ENCODE data around the gene NSG1.

The NSG1 gene

DNA sequence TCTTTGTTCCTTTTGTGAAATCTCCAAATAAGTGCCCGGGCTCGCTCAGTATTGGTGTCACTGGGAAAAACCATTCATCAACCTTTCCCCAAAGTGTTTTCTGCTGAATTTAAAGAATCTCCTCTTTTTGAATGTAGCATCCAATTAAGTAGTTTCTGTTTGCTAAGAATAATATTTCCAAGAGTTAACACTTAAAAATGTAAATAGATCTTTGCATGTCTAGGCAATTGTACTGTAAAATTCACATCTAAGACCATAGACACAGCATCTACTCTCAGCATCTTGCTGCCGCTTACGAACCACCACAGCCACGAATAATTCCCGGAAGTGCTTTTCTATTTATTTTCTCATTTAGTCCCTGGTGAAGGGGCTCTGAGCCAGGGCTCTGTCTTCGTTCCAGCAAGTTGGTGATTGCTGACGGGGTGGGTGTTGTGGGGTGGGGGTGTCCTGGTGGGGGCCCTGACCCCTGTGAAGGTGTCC lies 1.4 kb downstream of the NSG1 start:
- Mint-ChIP-seq H3K9me3 (no peaks in the 10 kb centered on the region), H3K4me3 (peak overlapping the region; percentile 75), H3K27ac (no peak overlapping the region), H3K36me3 (no peaks in the 10 kb centered on the region), H3K4me1 (peaks cover 9% of the 10 kb centered on the region), H3K27me3 (peaks cover 17% of the 10 kb centered on the region)

GRCh38 chr4:4388836-4389575 lies 2.1 kb downstream of the NSG1 start:
- Mint-ChIP-seq H3K4me1 (peaks cover 9% of the 10 kb centered on the region), H3K27ac (no peak overlapping the region), H3K9me3 (no peaks in the 10 kb centered on the region), H3K4me3 (no peak overlapping the region), H3K27me3 (peaks cover 14% of the 10 kb centered on the region), H3K36me3 (no peaks in the 10 kb centered on the region)

- no peak overlapping the region for H3K27ac Mint-ChIP-seq
- H3K36me3 Mint-ChIP-seq, result no peaks in the 10 kb centered on the region
- no peak overlapping the region for H3K4me3 Mint-ChIP-seq
- H3K27me3 Mint-ChIP-seq, result peaks cover 8% of the 10 kb centered on the region
- H3K9me3 Mint-ChIP-seq, result no peaks in the 10 kb centered on the region
- peaks cover 9% of the 10 kb centered on the region for H3K4me1 Mint-ChIP-seq
These were observed 3.1 kb downstream of the NSG1 start for GRCh38 chr4:4390046-4390445.

DNA sequence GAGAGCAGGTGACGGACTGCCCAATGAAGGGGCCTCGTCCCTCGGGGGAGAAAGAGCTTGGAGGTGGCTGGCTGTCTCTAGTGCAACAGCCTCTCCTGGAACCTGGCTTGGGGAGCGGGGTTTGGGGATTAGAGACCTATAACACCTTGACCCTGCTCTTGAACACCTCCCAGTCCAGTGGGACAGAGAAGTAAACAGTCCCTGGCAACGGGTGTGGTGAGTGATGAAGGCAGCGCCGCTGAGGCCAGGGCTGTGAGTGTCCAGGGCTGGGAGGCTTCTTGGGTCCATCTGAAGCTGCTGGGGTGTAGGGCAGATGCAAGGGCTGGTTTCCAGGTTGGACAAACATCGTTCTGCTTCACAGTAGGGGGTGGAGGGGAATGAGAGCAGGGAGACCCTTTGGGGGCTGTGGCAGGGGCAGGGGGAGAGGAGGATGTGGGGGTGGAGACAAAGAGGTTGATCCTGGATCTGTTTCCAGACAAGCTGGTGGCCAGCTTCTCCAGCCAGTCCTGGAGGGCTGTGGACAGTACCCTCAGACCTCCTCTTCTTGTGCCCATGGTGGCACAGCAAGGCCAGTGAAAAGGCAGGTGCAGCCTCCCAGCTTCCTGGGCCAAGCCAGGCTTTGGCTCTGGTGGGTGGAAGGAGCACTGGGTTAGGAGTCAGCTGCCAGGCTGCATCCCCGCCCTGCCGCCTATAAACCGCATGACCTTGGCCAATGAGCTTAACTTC lies 3.8 kb downstream of the NSG1 start:
- H3K9me3 Mint-ChIP-seq, result no peaks in the 10 kb centered on the region

GRCh38 chr4:4391866-4392265 lies 5.0 kb downstream of the NSG1 start:
- Mint-ChIP-seq H3K27me3 (peaks cover 4% of the 10 kb centered on the region), H3K4me1 (peaks cover 5% of the 10 kb centered on the region), H3K27ac (no peak overlapping the region), H3K9me3 (no peaks in the 10 kb centered on the region), H3K4me3 (no peak overlapping the region), H3K36me3 (no peaks in the 10 kb centered on the region)

More for the DNA sequence above, 3.8 kb downstream of the NSG1 start:
- Mint-ChIP-seq H3K4me3 (no peak overlapping the region), H3K27me3 (peaks cover 7% of the 10 kb centered on the region), H3K4me1 (peaks cover 9% of the 10 kb centered on the region), H3K27ac (no peak overlapping the region), H3K36me3 (no peaks in the 10 kb centered on the region)

- H3K4me1 Mint-ChIP-seq, result peaks cover 5% of the 10 kb centered on the region
- H3K9me3 Mint-ChIP-seq, result no peaks in the 10 kb centered on the region
- no peak overlapping the region for H3K27ac Mint-ChIP-seq
- H3K4me3 Mint-ChIP-seq, result no peak overlapping the region
- peaks cover 4% of the 10 kb centered on the region for H3K27me3 Mint-ChIP-seq
- no peaks in the 10 kb centered on the region for H3K36me3 Mint-ChIP-seq
These were observed 5.7 kb downstream of the NSG1 start for GRCh38 chr4:4392501-4393183.

DNA sequence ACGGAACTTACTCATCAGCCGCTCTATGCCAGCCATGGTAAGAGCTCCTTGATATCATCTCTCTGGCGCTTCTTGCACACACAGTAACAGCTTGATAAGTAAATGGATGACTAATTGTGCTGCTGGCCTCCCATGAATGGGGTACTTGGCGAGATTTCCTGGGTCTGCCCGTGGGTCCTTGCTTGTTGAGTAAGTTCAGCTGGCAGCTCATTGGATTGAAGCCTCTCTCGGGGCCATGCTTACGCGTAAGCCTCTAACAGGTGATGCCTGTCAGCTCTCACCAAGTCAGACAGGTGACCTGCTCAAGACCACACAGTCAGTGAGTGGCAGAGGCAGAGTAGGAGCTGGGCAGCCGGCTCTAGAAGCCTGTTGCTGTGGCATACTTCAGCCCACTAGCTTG lies 7.7 kb downstream of the NSG1 start:
- Mint-ChIP-seq H3K27ac (no peak overlapping the region), H3K4me3 (no peak overlapping the region), H3K9me3 (no peaks in the 10 kb centered on the region), H3K4me1 (no peaks in the 10 kb centered on the region), H3K27me3 (no peaks in the 10 kb centered on the region), H3K36me3 (no peaks in the 10 kb centered on the region)

GRCh38 chr4:4395371-4395770 lies 8.5 kb downstream of the NSG1 start:
- no peak overlapping the region for H3K27ac Mint-ChIP-seq
- H3K4me3 Mint-ChIP-seq, result no peak overlapping the region
- no peaks in the 10 kb centered on the region for H3K9me3 Mint-ChIP-seq
- no peaks in the 10 kb centered on the region for H3K27me3 Mint-ChIP-seq
- no peaks in the 10 kb centered on the region for H3K4me1 Mint-ChIP-seq
- no peaks in the 10 kb centered on the region for H3K36me3 Mint-ChIP-seq

GRCh38 chr4:4395849-4396627 lies 9.1 kb downstream of the NSG1 start:
- H3K27me3 Mint-ChIP-seq, result no peaks in the 10 kb centered on the region
- H3K9me3 Mint-ChIP-seq, result no peaks in the 10 kb centered on the region
- H3K27ac Mint-ChIP-seq, result no peak overlapping the region
- H3K4me1 Mint-ChIP-seq, result no peaks in the 10 kb centered on the region
- H3K36me3 Mint-ChIP-seq, result no peaks in the 10 kb centered on the region
- no peak overlapping the region for H3K4me3 Mint-ChIP-seq

DNA sequence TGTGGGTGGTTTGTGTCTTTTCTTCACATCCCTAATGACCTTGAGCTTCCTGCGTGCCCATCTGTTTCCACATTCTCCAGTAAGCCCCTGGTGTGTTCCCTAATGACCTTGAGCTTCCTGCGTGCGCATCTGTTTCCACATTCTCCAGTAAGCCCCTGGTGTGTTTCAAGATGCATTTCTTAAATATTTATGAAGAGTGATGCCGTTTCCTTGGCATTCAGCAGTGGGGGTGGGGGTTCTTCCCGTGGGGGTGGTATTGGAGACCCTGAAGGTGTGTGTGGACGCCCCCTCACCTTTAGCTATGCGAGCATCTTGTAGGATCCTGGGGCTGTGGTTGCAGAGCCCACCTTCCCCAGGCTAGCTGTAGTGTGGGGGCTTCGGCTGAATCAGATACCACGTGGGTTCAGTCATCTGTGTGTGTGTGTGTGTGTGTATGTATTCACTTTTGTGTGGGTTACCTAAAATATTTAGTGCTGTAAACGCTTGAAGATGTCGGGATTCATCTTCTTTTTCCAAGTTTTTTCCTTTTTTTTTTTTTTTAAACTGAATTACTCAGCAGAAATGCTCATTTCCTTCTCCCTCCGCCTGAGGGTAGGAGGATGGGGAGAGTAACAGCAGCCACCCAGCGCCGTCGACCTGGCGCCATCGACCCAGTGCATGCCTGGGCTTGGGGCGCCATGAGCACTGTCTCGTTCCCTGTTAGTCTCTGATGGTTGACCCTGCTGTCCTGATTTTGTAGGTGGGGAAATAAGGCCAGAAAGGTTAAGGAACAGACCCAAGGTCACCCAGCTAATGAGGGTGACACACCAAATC lies 9.9 kb downstream of the NSG1 start:
- H3K36me3 Mint-ChIP-seq, result no peaks in the 10 kb centered on the region
- no peaks in the 10 kb centered on the region for H3K27me3 Mint-ChIP-seq
- H3K4me3 Mint-ChIP-seq, result no peak overlapping the region
- no peak overlapping the region for H3K27ac Mint-ChIP-seq
- H3K4me1 Mint-ChIP-seq, result no peaks in the 10 kb centered on the region
- H3K9me3 Mint-ChIP-seq, result no peaks in the 10 kb centered on the region

DNA sequence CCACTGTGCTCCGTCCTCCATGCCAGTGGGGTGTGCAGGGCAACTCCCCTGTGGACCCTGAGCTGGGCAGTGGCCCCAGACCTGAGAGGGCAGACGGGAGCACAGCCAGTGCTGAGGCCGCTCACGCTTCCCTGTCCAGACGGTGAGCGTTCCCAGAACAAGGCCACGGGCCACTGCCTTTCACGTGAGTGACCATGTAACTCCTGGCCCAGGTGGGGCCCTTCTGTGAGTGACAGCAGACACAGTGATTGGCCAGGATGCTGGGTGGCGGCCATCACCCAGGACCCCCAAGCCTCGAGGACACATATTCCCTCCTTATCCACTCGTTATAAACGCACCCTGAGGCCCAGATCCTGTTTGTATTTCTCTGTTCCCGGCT lies 10.5 kb downstream of the NSG1 start:
- Mint-ChIP-seq H3K4me1 (no peaks in the 10 kb centered on the region), H3K4me3 (no peak overlapping the region), H3K27ac (no peak overlapping the region), H3K27me3 (no peaks in the 10 kb centered on the region), H3K36me3 (no peaks in the 10 kb centered on the region), H3K9me3 (no peaks in the 10 kb centered on the region)

DNA sequence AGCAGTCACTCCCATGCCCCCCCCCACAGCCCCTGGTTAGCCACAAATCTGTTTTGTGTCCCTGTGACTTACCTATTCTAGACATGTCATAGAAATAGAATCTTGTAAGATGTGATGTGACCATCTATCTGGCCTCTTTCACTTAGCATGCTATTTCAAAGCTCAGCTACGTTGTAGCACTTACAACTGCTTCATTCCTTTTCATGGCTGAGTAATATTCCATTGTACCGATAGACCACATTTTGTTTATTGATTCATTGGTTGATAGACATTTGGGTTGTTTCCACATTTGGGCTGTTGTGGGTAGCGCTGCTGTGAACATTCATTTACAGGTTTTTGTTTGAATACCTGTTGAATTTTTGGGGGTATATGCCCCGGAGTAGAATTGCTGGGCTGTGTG lies 11.5 kb downstream of the NSG1 start:
- Mint-ChIP-seq H3K4me3 (no peak overlapping the region), H3K27me3 (no peaks in the 10 kb centered on the region), H3K4me1 (no peaks in the 10 kb centered on the region), H3K36me3 (no peaks in the 10 kb centered on the region), H3K27ac (no peak overlapping the region), H3K9me3 (no peaks in the 10 kb centered on the region)

GRCh38 chr4:4401036-4401435 lies 14.1 kb downstream of the NSG1 start:
- no peaks in the 10 kb centered on the region for H3K27me3 Mint-ChIP-seq
- no peaks in the 10 kb centered on the region for H3K9me3 Mint-ChIP-seq
- H3K36me3 Mint-ChIP-seq, result no peaks in the 10 kb centered on the region
- H3K4me1 Mint-ChIP-seq, result no peaks in the 10 kb centered on the region
- no peak overlapping the region for H3K27ac Mint-ChIP-seq
- no peak overlapping the region for H3K4me3 Mint-ChIP-seq

DNA sequence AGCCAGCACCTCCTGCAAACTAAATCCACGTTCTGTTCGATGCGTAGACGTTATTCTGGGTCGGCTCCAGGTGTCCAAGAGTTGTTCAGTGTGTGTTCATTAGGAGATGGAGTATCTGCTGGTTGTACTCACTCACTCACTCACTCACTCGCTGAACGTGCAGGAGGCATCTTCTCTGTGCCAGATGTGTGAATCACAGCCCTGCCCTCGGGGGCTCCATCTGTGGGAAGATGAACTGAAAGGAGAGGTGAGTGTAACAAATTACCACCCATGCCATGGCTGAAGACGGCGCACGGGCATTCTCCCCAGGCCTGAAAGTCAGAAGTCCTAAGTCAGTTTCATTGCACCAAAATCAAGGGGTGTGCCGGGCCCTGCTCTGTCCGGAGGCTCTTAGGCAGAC lies 16.1 kb downstream of the NSG1 start:
- no peaks in the 10 kb centered on the region for H3K9me3 Mint-ChIP-seq
- H3K27ac Mint-ChIP-seq, result no peak overlapping the region
- H3K36me3 Mint-ChIP-seq, result no peaks in the 10 kb centered on the region
- H3K4me3 Mint-ChIP-seq, result no peak overlapping the region
- no peaks in the 10 kb centered on the region for H3K4me1 Mint-ChIP-seq
- H3K27me3 Mint-ChIP-seq, result no peaks in the 10 kb centered on the region
